NCI-H1417 treated with DMSO at 0.1 percent for 48 hours (cell line): Measurements from ENCODE around the gene COQ8B.
A peak's percentile ranks its signal among the peaks of the same experiment; 100 is the strongest.
"Not testable (repeated sequence)": the region's sequence is repeated elsewhere in the genome, so short reads cannot be mapped to it uniquely, and the experiment has no call there.

Source experiments
- DNase-seq: peaks from one replicate; lab custom pipeline; 2025; lab: John Stamatoyannopoulos, UW

Gene COQ8B

GRCh38 chr19:40668991-40669614 lies 47.6 kb downstream of the COQ8B start:
- no peak for DNase-seq

GRCh38 chr19:40667602-40668001 lies 49.1 kb downstream of the COQ8B start:
- no peak for DNase-seq

- no peak for DNase-seq
Measured at GRCh38 chr19:40666803-40667438, 49.8 kb downstream of the COQ8B start.

GRCh38 chr19:40663695-40664692 lies 52.7 kb downstream of the COQ8B start:
- no peak for DNase-seq

GRCh38 chr19:40662925-40663694 lies 53.6 kb downstream of the COQ8B start:
- peak; percentile 23 for DNase-seq

- no peak for DNase-seq
Measured at GRCh38 chr19:40661616-40662015, 55.1 kb downstream of the COQ8B start.

- no peak for DNase-seq
Measured at GRCh38 chr19:40659566-40659965, 57.1 kb downstream of the COQ8B start.

GRCh38 chr19:40659116-40659515 lies 57.6 kb downstream of the COQ8B start:
- DNase-seq: no peak

- DNase-seq: no peak
Measured at GRCh38 chr19:40658031-40658430, 58.7 kb downstream of the COQ8B start.

- not testable (repeated sequence) for DNase-seq
Measured at GRCh38 chr19:40655684-40656083, 61.0 kb downstream of the COQ8B start.

- DNase-seq: not testable (repeated sequence)
Measured at GRCh38 chr19:40652303-40652702, 64.4 kb downstream of the COQ8B start.

- no peak for DNase-seq
Measured at GRCh38 chr19:40650749-40651305, 65.9 kb downstream of the COQ8B start.

- DNase-seq: not testable (repeated sequence)
Measured at GRCh38 chr19:40649903-40650675, 66.6 kb downstream of the COQ8B start.

GRCh38 chr19:40646743-40647254 lies 69.9 kb downstream of the COQ8B start:
- no peak for DNase-seq

- no peak for DNase-seq
Measured at GRCh38 chr19:40642757-40643305, 73.9 kb downstream of the COQ8B start.

- DNase-seq: no peak
Measured at GRCh38 chr19:40642051-40642706, 74.5 kb downstream of the COQ8B start.
